ENCODE measurements around the gene TAF15.

Gene TAF15

DNA sequence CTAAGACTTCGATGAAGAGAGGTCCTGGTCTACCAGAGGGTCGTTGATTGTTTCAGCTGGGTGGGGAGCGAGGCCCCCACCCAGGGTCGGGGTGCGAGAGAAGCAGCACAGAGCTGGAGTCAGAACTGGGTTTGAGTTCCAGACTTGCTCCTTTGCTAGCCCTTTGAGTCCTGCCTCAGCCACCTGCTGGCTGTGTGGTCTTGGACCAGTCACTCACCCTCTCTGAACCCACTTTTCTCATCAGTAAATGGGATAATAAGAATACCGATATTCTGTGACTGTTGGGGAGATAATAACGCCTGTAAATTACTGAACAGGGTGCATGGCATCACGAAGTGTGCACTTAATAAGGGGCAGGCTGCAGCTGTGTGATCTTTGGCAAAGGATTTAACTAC is 13.4 kb upstream of the TAF15 start:
- Histone ChIP-seq H3K9me3 (ENCODE audit: control insufficient read depth, insufficient read depth, low read length) (no peaks in the 10 kb centered on the region), H3K9ac (ENCODE audit: low read depth, low read length) (peak overlapping the region; percentile 55; the same call in 1 of the 2 replicates), H3K36me3 (ENCODE audit: insufficient read depth, low read length) (no peaks in the 10 kb centered on the region), H3K4me1 (ENCODE audit: insufficient read depth, low read length) (peaks cover 3% of the 10 kb centered on the region; the same call in 1 of the 2 replicates)

DNA sequence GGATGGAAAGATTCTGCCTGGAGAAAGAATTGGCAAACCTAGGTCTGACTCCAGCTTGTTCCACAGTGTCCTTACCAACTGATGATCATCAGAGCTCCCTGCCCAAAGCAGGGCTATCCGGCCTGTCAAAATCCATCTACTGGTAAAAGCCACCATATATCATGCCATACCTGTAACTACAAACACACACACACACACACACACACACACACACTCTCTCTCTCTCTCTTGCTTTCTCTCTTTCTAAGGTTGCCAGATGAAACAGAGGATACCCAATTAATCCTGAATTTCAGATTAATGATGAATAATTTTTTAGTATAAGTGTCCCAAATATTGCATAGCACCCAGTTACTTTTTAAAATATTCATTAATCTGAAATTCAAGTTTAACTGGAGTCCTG is 12.3 kb upstream of the TAF15 start:
- 0 out of 2 replicates have a peak, but pooled peaks cover 3% of the 10 kb centered on the region for H3K4me1 ChIP-seq (ENCODE audit: insufficient read depth, low read length)
- H3K9ac ChIP-seq (ENCODE audit: low read depth, low read length) = no peak overlapping the region
- no peaks in the 10 kb centered on the region for H3K36me3 ChIP-seq (ENCODE audit: insufficient read depth, low read length)
- H3K9me3 ChIP-seq (ENCODE audit: control insufficient read depth, insufficient read depth, low read length) = no peaks in the 10 kb centered on the region

GRCh38 chr17:35797370-35797769 is 11.9 kb upstream of the TAF15 start:
- H3K36me3 ChIP-seq (ENCODE audit: insufficient read depth, low read length) = no peaks in the 10 kb centered on the region
- H3K9ac ChIP-seq (ENCODE audit: low read depth, low read length) = no peak overlapping the region
- 0 out of 2 replicates have a peak, but pooled peaks cover 3% of the 10 kb centered on the region for H3K4me1 ChIP-seq (ENCODE audit: insufficient read depth, low read length)
- no peaks in the 10 kb centered on the region for H3K9me3 ChIP-seq (ENCODE audit: control insufficient read depth, insufficient read depth, low read length)

- Histone ChIP-seq H3K4me1 (ENCODE audit: insufficient read depth, low read length) (0 out of 2 replicates have a peak, but pooled peaks cover 3% of the 10 kb centered on the region), H3K9ac (ENCODE audit: low read depth, low read length) (no peak overlapping the region), H3K9me3 (ENCODE audit: control insufficient read depth, insufficient read depth, low read length) (no peaks in the 10 kb centered on the region), H3K36me3 (ENCODE audit: insufficient read depth, low read length) (no peaks in the 10 kb centered on the region)
These were observed 11.4 kb upstream of the TAF15 start for GRCh38 chr17:35797918-35798317.

DNA sequence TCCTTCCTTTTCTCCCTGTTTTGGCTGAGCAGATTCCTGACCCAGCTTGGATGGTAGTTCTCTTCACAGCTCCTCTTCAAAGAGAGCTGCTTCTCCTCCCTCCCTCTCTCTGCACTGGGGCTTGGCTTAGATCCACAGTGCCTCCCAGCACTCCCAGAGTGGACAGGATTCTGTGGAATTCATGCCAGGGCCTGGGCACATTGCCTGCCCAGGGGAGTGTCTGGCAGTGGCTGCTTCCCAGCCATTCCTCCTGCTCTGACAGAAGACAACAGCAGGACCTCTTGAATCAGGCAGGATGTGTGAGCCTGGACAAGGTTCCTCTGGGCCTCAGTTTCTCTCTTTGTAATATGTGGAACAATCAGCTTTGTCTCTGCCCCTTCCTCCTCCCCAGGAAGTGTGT is 9.3 kb upstream of the TAF15 start:
- H3K36me3 ChIP-seq (ENCODE audit: insufficient read depth, low read length) = no peaks in the 10 kb centered on the region
- H3K4me1 ChIP-seq (ENCODE audit: insufficient read depth, low read length) = no peaks in the 10 kb centered on the region
- H3K9ac ChIP-seq (ENCODE audit: low read depth, low read length) = no peak overlapping the region
- no peaks in the 10 kb centered on the region for H3K9me3 ChIP-seq (ENCODE audit: control insufficient read depth, insufficient read depth, low read length)

- Histone ChIP-seq H3K4me1 (ENCODE audit: insufficient read depth, low read length) (no peaks in the 10 kb centered on the region), H3K9me3 (ENCODE audit: control insufficient read depth, insufficient read depth, low read length) (no peaks in the 10 kb centered on the region), H3K36me3 (ENCODE audit: insufficient read depth, low read length) (no peaks in the 10 kb centered on the region), H3K9ac (ENCODE audit: low read depth, low read length) (no peak overlapping the region)
These were observed 7.6 kb upstream of the TAF15 start for GRCh38 chr17:35801583-35802224.

- H3K9ac ChIP-seq (ENCODE audit: low read depth, low read length) = no peak overlapping the region
- H3K4me1 ChIP-seq (ENCODE audit: insufficient read depth, low read length) = peaks cover 8% of the 10 kb centered on the region; the same call in 1 of the 2 replicates
- no peaks in the 10 kb centered on the region for H3K36me3 ChIP-seq (ENCODE audit: insufficient read depth, low read length)
- H3K9me3 ChIP-seq (ENCODE audit: control insufficient read depth, insufficient read depth, low read length) = no peaks in the 10 kb centered on the region
These were observed 4.6 kb upstream of the TAF15 start for GRCh38 chr17:35804658-35805192.

DNA sequence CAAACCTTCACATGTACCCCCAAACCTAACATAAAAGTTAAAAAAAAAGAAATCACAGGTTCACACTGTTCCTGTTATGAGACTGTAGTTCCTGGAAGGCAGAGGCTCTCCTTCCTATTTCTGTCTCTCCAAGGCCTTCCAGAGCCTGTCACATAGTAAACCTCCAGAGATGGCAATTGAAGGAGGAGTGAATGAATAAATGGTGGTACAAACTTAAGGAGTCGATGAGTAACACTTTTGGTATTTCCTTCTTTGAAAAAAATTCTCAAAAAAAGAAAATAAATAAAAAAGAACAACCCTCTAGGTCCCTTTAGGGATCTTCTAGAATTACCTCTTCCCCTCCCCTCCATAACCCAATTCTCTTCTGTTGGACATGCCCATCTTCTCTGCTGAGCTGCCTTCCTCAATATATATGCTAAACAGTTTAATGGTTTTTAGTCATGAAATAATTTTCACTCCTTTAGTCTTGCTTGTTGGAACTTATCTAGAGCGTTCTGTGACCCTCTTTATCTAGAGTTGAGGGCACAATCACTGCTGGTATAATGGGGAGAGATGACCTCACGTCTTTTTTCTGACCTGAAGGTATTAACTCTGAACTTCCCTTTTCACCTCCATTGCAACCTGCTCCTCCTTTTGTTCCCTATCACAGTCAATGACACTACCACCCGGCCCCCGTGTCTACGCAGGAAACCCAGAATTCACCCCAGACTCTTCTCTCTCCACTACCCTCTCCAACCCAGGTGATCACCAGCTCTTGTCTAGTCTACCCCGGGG is 1.7 kb upstream of the TAF15 start:
- H3K9ac ChIP-seq (ENCODE audit: low read depth, low read length) = no peak overlapping the region
- H3K4me1 ChIP-seq (ENCODE audit: insufficient read depth, low read length) = peaks cover 8% of the 10 kb centered on the region; the same call in 1 of the 2 replicates
- no peaks in the 10 kb centered on the region for H3K36me3 ChIP-seq (ENCODE audit: insufficient read depth, low read length)
- no peaks in the 10 kb centered on the region for H3K9me3 ChIP-seq (ENCODE audit: control insufficient read depth, insufficient read depth, low read length)

DNA sequence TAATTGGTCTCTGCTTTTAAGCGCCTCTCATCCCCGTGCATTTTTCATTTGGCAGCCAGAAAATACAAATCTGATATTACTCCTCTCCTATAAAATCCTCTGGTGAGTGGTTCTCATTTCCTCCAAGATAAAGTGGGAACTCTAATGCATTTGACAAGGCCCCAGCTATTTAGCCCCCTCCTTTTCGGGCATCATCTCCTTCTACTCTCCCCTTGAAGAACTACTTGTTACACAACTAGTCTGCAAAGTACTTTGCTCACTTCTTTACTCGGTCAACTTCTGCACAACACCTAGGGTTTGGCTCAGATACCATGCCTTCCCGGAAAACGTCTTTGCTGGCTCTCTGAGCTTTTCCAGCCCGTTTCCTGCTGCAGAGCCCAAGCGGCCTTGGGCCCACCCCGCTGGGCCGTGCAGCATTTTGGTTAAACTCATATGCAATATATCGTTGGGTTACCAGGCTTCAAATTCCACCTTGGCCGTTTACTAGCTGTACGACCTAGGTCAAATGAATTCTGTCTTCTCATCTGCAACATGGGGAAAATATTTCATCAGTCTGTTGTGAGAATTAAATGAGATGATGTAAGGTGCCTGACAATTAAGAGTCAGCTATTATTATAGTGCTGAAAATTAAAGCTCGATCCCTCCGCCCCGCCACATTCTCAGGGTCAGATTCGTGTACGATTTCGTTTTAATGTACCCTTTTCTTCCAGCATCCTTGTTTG is 883 bp upstream of the TAF15 start:
- H3K9ac ChIP-seq (ENCODE audit: low read depth, low read length) = peak overlapping the region; percentile 96
- H3K4me1 ChIP-seq (ENCODE audit: insufficient read depth, low read length) = peaks cover 8% of the 10 kb centered on the region; the same call in 1 of the 2 replicates
- no peaks in the 10 kb centered on the region for H3K9me3 ChIP-seq (ENCODE audit: control insufficient read depth, insufficient read depth, low read length)
- H3K36me3 ChIP-seq (ENCODE audit: insufficient read depth, low read length) = no peaks in the 10 kb centered on the region

DNA sequence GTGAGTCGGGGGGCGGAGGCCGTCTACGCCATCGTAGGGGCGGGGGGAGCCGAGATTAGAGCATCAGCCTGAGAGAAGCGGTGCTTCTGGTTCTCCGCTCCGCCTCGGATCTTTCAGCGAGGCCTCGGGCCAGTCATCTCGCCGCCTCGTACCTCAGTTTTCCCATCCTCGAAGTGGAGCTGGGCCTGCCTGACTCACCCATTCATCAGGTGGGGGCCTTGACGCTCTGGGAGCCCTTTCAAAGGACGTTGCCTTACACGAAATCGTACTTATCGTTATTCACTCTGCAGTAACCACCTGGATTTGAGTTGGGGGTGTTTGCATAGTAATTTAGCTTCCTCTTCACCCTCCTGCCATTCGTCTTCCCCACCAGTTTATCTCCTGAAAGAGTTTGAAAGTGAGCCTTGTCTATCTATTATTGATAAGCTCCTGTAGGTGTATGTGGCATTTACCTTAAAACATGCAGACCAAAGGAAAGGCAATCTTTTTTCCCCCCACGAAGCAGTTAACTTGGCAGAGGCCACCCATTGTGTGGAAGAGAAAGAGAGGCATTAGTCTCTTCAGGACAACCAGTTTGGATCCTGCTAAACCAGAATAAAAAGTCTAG is 674 bp downstream of the TAF15 start:
- Histone ChIP-seq H3K4me1 (ENCODE audit: insufficient read depth, low read length) (peaks cover 8% of the 10 kb centered on the region; the same call in 1 of the 2 replicates), H3K36me3 (ENCODE audit: insufficient read depth, low read length) (no peaks in the 10 kb centered on the region), H3K9ac (ENCODE audit: low read depth, low read length) (peak overlapping the region; percentile 96), H3K9me3 (ENCODE audit: control insufficient read depth, insufficient read depth, low read length) (no peaks in the 10 kb centered on the region)

DNA sequence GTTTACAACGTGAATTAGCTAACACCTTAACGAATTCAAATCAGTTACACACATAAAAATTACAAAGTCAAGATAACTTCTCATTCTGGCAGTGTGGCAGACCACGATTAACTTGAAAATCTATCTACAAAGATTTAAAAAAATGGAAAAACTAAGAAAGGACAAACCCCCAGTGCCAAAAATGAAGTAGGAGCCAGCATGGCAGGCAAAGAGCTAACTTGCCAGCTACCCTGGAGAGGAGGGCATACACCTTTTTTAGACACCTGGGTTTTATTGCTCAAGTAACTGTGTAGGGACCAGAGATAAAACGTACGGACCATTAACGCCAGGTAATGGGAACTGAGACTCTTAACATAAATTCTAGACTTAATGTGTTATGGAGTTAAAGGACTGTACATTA is 2.5 kb downstream of the TAF15 start:
- Histone ChIP-seq H3K9ac (ENCODE audit: low read depth, low read length) (no peak overlapping the region), H3K4me1 (ENCODE audit: insufficient read depth, low read length) (peaks cover 8% of the 10 kb centered on the region; the same call in 1 of the 2 replicates), H3K9me3 (ENCODE audit: control insufficient read depth, insufficient read depth, low read length) (no peaks in the 10 kb centered on the region), H3K36me3 (ENCODE audit: insufficient read depth, low read length) (no peaks in the 10 kb centered on the region)

GRCh38 chr17:35812456-35812855 is 3.2 kb downstream of the TAF15 start:
- peaks cover 7% of the 10 kb centered on the region; the same call in 1 of the 2 replicates for H3K4me1 ChIP-seq (ENCODE audit: insufficient read depth, low read length)

GRCh38 chr17:35816723-35817122 is 7.4 kb downstream of the TAF15 start:
- H3K4me1 ChIP-seq (ENCODE audit: insufficient read depth, low read length) = no peaks in the 10 kb centered on the region
- H3K9me3 ChIP-seq (ENCODE audit: control insufficient read depth, insufficient read depth, low read length) = no peaks in the 10 kb centered on the region
- H3K9ac ChIP-seq (ENCODE audit: low read depth, low read length) = no peak overlapping the region
- peaks cover 8% of the 10 kb centered on the region for H3K36me3 ChIP-seq (ENCODE audit: insufficient read depth, low read length)

More at GRCh38 chr17:35812456-35812855, 3.2 kb downstream of the TAF15 start:
- no peaks in the 10 kb centered on the region for H3K9me3 ChIP-seq (ENCODE audit: control insufficient read depth, insufficient read depth, low read length)
- no peak overlapping the region for H3K9ac ChIP-seq (ENCODE audit: low read depth, low read length)
- H3K36me3 ChIP-seq (ENCODE audit: insufficient read depth, low read length) = no peaks in the 10 kb centered on the region

- H3K36me3 ChIP-seq (ENCODE audit: insufficient read depth, low read length) = peaks cover 8% of the 10 kb centered on the region
- no peaks in the 10 kb centered on the region for H3K9me3 ChIP-seq (ENCODE audit: control insufficient read depth, insufficient read depth, low read length)
- no peak overlapping the region for H3K9ac ChIP-seq (ENCODE audit: low read depth, low read length)
- H3K4me1 ChIP-seq (ENCODE audit: insufficient read depth, low read length) = no peaks in the 10 kb centered on the region
These were observed 7.9 kb downstream of the TAF15 start for GRCh38 chr17:35817196-35817595.

Measured in ES-I3 (cell line).